GDM1 (cell line): ENCODE results near the gene APBB2.

Experiments
- DNase-seq: peaks from one replicate; lab custom pipeline; 2025; lab: John Stamatoyannopoulos, UW

The APBB2 gene

DNA sequence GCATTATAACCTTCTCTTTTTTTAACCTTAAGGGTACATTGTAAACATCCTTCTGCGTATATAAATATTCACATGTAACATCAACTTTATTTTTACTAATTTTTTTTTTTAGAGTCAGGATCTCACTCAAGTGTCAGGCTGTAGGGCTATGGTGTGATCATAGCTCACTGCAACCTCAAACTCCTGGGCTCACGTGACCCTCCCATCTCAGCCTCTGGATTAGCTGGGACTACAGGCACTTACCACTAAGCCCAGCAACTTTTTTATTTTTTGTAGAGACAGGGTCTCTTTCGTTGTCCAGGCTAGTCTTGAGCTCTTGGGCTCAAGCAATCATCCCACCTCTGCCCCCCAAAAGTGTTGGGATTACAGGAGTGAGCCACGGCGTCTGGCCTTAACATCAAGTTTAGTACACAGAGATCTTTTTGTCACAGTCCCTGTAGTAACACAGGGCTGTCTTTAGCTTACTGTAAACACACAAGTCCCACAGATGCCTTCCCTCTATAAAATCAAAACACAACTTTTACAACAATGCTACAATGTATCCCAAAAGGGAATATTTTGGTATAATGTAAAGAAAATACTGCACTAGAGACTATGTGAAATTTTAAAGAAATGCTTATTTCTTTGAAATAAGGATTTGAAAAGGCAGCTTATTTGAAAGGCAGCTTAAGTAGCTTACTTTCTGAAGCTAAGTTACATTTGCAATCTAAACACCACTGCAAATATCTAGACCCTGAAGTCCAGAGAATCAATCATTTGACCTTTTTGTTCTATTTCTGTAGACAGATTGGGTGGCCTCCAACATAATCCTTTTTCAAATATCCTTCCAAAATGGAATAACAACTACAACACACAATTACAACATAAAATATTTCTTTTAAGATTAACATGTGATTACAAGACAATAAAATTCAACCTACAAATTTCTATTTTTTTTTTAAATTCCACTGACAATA is 116.0 kb downstream of the APBB2 start:
- no peak for DNase-seq

DNA sequence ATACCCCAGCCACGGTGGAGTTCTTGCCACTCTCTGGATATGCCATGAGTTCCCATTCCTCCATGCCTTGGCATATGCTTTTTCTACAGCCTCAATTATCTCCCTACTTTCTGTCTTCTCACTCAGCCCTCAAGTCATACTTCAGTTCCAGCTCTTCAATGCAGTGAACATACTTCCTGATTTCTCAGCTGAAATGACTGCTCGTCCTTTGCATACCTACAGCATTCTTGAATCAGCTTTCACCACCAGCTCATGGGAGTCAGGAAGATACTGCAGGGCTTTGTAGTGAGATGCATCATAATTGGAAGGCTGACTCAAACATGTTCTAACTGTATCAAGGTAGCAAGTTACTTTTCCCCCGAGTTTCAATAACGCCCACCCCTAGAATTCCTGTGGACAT is 118.4 kb downstream of the APBB2 start:
- DNase-seq = no peak

DNA sequence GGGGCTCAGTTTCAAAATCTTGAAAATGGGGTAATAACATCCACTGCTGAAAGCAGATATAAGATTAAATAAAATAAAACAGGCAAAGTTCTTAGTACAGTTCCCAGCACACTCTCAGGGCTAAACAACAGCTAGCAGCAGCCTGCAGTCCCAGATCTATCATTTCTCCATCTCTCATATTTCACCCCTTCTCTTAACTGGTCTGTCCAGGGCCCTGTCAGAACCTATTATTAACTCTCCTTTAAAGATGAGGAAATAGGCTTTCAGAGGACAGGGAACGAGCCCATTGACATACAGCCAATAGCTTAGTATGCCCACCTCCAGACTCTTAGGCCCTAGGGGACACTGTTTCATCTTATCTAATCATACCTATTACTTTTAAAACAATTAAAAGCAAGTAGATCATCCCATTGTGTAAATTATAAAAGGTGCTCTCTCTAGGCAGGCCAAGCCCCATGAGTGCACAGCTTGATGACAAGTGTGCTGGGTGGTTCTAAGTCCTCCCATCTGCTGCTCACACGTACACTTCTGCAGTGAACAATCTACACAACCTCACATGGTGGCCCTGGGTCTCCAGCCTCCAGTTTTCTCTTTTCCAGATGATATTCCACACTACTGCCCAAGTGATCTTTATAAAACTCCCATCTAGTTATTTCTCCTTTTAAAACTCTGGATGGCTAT is 119.0 kb downstream of the APBB2 start:
- no peak for DNase-seq

DNA sequence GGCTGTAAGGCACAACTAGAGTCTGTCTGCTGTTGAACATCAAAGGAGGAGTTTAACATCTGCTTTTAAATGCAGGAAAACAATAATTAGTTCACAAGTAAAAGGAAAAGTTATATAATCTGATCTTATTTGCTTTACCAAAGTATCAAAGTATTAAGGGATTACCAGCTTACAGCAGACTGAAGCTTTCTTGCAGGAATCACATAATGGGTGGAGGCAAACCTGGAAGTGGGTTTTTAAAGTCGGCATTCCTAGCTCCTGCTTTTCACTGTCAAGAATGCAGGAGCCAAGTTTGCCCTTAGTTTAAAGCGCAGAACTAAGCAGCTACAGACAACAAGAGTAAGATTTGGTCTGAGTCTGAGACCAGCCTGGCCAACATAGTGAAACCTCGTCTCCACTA is 122.2 kb downstream of the APBB2 start:
- no peak for DNase-seq

DNA sequence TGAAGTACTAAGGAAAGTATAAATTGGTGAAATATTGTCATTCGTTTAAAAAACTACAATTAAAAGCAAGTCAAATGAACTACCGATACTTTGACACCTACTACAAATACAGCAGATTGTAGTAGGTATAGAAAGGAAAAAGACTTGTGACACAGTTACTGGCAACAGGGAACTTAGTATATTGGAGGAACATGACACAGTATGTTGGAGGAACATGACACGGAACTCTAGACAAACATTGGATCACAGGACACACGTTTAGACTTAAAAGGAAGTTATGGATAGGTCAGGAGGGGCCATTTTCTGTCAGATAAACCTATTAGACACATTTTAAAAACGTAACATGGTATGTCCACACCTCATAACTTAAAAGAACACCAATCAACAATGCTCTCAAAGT is 132.5 kb downstream of the APBB2 start:
- DNase-seq = no peak

DNA sequence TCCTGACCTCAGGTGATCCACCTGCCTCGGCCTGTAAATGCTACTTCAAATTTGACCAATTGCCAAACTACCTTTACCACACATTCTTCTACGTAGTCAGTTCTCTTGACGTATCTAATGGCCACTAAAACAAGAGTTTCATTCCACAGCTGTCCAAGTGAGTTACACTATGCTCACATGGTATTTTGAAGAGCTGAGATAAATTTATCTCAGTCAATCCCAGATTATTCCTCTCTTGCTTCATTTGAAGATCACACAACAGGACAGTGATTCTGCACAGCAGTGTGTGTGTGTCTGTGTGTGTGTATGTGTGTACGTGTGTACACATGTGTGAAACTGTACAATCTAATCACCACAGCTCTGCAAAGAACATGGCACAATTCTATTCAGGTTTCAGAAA is 133.4 kb downstream of the APBB2 start:
- no peak for DNase-seq

DNA sequence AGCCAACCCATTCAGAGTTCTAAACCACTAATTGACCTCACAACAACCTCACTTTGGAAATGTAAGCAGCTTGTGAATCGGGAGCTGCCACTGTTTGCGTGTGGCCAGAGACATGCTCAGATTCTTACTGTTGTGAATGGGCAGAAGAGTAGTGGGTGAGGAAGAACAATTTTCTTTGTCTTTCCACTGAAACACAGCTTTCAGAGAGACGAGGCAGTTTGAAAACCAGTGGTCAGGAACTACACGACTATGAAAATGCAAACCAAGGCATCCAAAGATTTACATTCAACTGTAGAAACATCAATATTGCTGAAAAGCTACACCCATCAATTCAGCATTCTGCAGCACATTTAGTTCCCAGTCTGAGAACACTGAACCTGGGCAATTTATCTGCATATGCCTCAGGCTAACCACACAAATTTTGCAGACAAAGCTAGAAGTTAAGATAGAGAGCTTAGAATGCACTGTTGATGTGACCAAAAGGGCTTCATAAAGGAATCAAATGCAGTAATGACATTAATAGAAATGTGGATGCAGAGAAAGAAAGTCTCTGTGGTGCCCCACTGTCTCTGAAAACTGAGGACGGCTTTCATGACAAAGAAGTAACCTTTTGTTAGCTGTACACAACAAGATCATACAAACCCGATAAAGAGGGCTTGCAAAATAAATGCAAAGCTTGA is 134.3 kb downstream of the APBB2 start:
- no peak for DNase-seq

DNA sequence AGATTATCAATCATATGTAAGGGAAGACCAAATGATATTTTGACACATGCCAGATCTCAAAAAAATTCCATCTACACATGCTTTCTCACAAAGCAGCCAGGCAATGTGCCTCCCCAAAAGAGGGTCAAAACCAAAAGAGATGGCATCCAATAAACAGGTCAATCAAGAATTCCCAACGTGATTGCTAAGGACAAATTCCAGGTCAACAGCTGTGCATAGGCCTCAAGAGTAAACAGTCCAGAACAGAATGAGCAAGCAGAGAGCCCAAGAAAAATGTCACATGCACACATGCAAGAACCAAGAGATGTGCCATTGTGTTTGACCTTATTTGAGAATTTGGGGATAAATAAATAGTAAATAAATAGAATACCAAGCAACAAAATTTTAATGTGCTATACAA is 136.7 kb downstream of the APBB2 start:
- no peak for DNase-seq

DNA sequence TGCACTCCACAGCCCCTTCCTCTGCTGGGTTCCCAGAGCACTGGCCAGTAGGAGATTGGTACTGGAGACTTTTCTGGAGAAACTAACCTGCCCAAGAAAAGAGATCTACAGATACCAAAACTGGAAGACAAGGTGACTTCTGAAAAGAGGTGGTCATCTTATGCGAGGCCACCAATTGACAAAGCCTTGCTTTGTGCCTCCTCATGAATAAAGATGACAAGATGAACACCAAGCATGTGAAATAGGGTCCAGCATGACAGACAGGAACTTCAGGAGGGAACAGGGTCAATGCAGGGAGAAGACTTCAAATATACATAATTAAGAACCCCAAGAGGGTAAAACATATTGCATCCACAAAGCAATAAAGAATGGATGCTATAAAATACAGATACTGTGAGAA is 137.9 kb downstream of the APBB2 start:
- DNase-seq = no peak

DNA sequence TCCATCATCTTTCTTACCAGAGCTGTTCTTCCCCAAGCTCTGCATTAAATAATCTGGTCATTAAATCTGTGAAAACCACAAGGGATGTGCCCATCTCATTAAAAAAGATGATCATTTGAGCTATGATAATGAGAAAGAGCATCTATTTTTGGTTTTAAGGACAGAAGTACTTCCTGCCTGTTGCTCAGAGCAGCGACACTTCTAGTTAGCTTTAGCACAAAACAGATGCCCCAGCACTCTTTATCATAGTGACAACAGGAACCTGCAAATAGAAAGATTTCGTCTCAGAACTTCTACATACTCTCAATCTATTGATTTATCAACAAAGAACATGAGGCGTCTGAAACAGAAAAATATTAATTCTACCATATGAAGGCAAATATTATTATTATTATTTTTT is 140.1 kb downstream of the APBB2 start:
- no peak for DNase-seq

DNA sequence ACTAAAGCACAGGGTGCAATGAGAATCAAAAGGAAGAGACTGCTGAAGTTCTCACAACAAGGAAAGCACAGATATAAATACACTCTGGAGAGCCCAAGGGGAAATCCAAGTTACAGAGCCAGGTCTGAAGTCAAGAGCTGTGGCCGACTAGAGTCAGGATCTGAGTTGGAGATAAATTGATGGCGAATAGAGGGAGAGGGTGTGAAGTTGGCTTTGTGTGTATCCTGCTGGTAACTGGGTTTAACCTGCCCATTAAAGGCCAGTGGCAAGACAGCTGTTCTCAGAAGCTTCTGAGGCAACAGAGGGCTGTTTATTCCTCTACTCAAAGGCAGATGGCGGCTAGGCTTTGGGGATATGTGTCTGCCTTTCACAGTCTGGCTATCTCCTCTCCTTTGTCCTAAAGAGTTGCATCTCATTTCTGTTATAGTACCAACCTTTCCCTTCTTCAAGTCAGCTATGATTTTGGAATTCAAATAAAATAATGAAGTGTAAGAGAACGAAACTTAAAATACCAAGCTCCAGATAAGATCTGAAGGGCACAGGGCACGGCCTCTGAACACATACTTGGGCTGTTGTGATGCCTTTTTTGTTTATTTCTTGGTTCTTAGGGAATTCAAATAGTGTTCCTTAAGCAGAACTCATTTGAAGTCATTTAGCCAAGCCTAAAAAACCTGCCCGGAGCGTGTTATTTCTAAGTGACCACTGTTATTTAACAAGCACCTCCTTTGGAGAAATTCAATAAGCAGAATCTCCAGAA is 142.1 kb downstream of the APBB2 start:
- DNase-seq = no peak

DNA sequence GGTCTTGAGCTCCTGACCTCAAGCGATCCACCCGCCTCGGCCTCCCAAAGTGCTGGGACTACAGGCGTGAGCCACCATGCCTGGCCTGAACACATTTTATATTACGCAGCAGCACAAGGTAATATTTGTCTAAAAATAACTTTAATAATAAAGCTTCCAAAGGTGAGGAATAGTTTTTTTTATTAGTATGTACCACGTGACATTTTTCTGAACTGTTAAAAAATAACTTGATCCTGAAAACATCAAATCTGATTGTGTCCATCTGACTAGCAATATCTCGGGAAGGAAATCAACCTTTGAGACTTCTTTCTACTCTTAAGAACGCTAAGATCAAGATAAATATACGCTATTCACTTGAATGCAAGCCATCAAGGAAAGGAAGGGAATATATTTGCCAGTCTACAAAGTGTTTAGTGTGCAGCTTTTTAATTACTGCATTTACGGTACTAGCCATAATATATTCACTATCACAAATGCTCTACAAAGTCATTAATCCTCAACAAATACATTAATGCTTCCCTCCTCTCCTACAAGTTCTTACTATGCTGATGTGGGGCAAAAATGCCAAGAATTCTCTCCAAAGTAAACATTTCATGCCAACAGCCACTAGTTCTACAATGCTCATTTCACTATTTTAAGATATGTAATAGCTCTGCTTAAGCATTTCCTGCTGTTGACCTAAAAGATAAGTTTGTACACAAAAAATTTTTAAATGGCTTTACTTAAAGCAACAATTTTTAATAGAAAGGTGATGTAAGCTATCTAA is 143.6 kb downstream of the APBB2 start:
- no peak for DNase-seq

DNA sequence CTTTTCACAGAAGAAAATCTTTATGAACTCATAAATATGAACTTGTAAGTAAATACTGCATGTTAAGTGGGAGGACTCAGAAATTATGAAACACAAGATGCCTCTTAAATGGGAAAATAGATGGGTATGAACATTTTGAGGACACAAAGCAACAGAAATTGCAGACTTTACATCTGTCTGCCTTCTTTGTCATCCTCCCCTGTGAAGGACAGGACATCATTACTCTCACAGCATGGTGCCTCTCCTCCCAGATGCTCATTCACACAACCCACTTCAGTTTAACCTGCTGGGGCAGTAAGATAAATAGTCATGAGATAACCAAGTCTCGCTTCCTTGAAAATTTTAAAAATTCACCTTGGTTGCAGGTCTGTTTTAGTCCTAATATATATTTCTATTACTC is 144.5 kb downstream of the APBB2 start:
- DNase-seq = no peak

DNA sequence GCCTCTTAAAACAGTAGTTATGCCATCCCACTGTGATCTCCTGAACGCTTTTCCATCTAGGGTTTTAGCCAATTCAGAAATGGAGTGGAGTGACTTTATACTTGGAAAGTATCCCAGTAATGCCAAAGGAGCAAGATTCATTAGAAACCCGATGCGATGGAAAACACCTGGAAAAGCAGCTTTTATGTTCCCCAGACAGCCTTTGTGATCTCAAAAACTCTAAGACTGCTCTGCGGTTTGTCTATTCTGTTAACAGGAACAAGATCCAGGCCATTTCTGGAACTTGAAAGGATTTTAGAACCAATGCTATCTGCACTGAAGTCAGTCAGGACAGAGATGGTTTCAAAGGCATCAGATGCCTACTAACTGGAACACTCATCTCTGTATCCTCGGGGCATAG is 145.1 kb downstream of the APBB2 start:
- no peak for DNase-seq

DNA sequence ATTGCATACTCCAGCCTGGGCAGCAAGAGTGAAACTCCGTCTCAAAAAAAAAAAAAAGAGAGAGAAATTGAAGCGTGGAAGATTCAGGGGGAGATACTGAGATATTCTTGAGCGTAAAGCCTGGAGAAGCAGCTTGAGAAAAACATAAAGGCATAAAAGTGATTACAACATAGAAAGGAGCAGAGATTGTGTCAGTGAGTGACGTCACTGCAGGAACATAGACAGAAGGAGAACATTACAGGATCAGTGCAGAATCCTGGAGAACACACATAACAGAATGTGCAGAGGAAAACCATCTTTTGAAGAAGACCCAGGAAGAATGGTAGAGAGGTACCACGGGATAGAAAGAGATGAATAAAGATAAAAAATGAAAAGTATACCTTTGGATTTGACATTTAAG is 147.0 kb downstream of the APBB2 start:
- no peak for DNase-seq

DNA sequence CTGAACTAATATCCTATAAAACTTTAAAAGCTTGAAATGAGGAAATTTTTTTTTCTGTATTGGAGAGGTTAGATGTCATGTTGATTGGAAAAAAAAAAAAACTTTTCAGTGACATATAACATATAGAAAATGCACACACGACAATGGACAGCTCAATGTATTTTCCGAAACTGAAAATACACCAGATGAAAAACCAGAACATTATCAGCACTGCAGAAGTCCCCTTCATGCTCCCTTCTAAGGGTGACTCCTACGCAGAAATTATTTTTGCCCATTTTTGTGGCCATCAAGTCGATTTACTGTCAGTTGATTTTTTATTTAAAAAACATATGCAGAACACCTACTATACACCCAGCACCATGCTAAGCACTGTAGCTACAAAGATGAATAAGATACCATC is 148.3 kb downstream of the APBB2 start:
- DNase-seq = no peak

DNA sequence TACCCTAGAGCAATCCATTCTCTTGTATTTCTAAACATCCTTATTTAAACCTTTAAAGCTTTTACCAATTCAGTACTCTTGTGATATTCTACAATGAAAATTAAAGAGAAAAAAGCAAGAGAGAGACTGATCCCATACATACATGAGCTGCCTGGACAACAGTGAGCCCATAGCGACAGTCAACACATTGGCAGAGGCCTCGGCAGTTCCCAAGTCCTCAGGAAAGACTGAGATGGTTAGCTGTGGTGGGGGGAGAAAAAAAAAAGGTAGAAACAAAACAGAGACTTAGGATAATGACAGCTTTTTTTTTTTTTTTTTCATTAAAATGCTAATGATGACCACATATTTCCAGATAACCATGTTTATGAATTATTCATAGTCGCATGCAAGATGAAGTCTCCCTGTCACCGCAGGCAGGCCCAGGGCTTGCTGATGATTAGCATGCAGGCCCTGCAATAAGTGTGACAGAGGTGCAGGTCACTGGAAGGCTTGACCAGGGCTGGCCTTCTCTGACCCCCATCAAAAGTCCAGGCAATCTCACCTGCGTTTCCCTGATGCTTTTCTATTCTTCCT is 148.8 kb downstream of the APBB2 start:
- no peak for DNase-seq

DNA sequence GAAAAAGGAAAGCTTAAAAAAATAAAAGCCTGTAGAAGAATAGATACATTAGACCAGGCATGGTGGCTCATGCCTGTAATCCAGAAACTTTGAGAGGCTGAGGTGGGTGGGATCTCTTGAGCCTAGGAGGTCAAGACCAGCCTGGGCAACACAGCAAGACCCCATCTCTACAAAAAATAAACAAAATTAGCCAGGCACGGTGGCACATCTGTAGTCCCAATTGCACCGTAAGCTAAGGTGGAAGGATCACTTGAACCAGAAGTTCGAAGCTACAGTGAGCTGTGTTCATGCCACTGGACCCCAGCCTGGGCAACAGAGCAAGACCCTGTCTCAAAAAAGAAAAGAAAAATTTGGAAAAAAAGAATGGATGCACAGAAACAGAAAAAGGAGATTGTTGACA is 149.4 kb downstream of the APBB2 start:
- DNase-seq = no peak

DNA sequence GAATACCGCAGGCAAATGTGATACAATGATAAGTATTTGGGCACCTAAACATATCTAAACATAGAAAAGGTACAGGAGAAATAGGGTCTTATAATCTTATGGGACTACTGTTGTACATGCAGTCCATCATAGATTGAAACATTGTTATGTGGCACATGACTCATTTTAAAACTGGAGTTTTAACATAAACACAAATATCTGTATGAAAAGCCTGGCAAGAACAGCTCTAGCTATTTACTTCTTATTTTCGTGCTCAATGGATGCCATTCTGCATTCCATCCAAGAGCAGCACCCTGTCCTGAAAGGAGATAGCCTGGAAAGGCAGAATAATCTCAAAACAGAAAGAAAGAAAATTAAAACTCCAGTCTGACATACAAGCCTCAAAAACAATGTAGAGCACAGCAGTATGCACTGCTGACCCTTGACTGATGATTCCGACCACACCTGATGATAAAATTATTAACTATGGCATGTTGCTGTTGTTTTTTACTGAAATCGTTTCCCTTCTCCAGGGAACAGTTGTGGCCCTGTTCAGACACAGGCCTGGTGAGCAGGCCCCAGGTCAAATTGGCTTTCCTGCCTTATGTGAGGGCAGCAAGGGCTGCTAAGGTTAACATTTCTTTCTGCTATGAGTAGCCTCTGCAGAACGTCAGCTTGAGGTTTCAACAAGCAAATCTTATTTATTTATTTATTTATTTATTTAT is 152.7 kb downstream of the APBB2 start:
- DNase-seq = no peak
